ENCODE results near the gene OR2V2.
"Not testable (repeated sequence)": the region's sequence is repeated elsewhere in the genome, so short reads cannot be mapped to it uniquely, and the experiment has no call there.

The OR2V2 gene, protein sequence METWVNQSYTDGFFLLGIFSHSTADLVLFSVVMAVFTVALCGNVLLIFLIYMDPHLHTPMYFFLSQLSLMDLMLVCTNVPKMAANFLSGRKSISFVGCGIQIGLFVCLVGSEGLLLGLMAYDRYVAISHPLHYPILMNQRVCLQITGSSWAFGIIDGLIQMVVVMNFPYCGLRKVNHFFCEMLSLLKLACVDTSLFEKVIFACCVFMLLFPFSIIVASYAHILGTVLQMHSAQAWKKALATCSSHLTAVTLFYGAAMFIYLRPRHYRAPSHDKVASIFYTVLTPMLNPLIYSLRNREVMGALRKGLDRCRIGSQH

DNA sequence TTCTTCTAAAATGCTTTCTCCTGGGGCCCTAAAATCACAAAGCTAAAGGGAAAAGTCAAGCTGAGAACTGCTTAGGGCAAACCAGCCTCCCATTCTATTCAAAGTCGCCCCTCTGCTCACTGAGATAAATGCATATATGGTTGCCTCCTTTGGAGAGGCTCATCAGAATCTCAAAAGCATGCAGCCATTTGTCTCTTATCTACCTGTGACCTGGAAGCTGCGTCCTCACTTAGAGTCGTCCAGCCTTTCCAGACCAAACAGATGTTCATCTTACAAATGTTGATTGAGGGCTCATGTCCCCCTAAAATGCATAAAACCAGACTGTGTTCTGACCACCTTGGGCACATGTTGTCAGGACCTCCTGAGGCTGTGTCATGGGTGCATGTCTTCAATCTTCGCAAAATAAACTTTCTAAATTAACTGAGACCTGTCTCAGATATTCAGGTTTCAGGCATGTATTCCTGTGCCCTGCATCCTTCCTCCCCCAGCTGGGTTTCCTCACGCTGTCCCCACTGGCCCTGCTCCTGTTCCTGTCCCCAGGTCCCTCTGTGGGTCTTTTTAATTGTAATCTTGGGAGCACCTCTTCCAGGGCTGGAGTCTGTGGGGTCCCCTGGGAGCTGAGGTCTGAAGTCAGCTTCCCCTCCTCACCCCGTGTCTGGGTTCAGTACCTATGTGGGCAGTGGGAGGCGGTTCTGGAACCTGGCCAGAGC lies at the start of gene OR2V2:
OR2V2 (plus strand) TSS at position 660 of the 710 bp plus-strand sequence. CDS start 7,357 bp downstream, outside the sequence.
- not testable (repeated sequence) for DNase-seq (ENCODE audit: low read depth in 2 of 2)

DNA sequence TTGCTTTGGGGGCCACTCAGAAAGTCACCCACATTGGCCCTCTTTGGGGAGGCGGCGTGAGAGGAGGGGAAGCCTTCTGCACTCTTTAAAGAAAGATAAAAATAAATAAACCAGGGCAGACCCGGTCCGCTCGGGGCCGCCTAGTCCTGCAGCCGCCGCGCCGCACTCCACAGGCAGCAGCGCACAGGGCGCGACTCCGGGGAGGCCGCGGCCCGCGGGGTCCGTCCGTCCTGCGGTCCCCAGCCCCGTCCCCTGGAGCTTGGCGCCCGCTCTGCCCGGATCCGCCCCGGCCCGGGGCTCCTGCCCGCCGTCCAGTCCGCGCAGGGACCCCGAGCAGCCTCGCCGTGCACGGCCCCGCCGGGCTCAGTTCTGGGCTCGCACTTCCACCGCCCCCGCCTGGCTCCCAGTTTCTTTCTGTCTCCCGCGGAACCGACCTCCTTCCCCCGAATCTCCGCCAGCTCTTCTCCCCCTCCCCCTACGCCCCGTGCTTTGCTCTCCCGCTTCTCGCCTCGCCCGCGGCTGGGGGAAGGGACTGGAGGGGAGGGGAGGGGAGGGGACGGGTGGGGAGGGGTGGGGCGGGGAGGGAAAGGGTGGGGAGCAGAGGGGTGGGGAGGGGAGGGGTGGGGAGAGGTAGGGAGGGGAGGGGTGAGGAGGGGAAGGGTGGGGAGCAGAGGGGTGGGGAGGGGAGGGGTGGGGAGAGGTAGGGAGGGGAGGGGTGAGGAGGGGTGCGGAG lies 49.5 kb upstream of the OR2V2 start:
- DNase-seq (ENCODE audit: low read depth in 2 of 2): not testable (repeated sequence)

DNA sequence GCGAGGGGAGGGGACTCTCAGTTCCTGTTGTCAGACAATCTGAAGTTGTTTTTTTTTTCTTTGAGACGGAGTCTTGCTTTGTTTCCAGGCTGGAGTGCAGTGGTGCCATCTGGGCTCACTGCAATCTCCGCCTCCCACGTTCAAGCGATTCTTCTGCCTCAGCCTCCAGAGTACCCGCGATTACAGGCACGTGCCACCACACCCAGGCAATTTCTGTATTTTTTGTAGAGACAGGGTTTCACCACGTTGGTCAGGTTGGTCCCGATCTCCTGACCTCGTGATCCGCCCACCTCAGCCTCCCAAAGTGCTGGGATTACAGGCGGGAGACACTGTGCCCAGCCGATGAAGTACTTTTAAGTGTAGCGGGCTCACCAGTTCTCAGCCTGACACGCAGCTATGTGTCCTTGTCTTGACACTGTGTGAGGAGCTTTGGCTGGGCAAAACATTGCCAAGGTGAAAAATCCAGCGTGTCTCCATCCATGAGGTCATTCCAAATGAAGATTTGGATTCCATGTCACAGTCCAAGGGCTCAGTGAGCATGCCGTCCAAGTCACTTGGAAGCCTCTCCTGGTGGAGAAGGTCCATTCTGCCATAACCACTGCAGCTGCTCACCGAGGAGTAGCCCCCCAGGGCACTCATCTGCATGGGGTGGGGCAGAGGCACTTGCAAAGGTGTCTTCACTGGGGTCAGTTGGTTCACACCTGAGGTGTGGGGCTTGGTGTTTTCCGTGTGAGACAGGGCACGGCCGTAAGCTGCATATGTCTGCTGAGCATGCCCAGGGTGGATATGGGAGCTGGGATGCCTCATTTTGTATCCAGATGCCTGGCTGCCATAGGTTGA lies 48.4 kb upstream of the OR2V2 start:
- no peak for DNase-seq (ENCODE audit: low read depth in 2 of 2)

DNA sequence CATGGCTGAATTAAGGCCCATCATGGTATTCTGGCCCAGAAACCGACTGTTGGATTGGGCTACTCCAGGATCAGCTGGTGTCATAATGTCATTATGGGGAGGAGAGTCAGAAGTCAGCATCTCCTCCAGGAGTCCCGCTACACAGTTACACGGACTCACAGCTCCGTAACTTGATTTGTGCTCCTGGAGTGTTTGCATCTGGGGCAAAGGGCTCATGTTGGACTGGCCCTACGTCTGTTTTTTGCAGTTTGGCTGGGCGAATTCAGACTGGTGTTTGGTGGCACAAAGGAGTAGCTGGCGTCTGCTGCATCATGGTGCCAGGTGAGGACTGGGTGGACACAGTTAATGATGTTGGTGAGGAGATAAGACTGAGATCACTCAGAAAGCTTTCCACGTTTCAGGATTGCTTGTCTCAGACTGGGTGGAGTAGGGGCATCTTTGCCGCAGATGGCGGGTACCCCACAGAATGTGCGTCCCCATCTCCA lies 47.7 kb upstream of the OR2V2 start:
- no peak for DNase-seq (ENCODE audit: low read depth in 2 of 2)

DNA sequence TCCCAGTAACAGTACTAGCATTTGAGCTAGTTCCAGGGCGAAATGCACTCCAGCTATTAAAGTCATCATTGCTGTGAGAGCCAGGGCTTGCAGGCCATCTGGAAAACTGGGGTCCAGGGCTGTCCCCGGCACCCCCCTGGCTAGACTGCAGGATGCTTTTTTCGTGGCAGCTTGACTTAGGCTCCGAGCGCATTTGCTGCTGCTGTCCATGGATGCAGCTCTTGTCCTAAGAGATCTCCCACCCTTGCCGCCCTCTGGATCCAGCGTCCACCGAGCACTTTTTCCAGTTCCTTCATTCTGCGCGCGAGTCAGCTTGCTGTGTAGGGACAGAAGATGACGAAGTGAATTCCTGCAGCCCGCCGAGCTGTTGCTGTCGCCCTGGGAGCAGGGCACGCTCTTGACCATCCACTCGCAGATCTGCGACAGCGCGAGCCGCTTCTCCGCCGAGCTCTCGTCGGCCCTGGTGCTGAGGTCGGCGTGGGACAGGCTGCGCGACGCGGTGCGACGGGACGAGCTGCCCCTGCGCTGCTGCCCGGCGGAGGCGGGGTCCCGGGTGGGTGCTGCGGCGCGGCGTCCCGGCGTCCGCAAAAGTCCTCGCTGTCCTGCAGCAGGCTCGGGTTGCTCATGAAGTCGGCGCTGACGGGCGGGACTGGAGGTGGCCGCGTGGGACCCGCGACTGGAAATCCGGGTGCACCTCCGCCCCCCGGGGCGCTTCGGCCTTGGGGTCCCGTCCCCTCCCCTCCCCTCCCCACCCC lies 47.1 kb upstream of the OR2V2 start:
- DNase-seq (ENCODE audit: low read depth in 2 of 2): no peak

DNA sequence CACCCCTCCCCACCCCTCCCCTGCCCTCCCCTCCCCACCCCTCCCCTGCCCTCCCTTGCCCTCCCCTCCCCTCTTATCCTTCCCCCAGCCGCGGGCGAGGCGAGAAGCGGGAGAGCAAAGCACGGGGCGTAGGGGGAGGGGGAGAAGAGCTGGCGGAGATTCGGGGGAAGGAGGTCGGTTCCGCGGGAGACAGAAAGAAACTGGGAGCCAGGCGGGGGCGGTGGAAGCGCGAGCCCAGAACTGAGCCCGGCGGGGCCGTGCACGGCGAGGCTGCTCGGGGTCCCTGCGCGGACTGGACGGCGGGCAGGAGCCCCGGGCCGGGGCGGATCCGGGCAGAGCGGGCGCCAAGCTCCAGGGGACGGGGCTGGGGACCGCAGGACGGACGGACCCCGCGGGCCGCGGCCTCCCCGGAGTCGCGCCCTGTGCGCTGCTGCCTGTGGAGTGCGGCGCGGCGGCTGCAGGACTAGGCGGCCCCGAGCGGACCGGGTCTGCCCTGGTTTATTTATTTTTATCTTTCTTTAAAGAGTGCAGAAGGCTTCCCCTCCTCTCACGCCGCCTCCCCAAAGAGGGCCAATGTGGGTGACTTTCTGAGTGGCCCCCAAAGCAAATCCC lies 46.2 kb upstream of the OR2V2 start:
- DNase-seq (ENCODE audit: low read depth in 2 of 2): not testable (repeated sequence)

DNA sequence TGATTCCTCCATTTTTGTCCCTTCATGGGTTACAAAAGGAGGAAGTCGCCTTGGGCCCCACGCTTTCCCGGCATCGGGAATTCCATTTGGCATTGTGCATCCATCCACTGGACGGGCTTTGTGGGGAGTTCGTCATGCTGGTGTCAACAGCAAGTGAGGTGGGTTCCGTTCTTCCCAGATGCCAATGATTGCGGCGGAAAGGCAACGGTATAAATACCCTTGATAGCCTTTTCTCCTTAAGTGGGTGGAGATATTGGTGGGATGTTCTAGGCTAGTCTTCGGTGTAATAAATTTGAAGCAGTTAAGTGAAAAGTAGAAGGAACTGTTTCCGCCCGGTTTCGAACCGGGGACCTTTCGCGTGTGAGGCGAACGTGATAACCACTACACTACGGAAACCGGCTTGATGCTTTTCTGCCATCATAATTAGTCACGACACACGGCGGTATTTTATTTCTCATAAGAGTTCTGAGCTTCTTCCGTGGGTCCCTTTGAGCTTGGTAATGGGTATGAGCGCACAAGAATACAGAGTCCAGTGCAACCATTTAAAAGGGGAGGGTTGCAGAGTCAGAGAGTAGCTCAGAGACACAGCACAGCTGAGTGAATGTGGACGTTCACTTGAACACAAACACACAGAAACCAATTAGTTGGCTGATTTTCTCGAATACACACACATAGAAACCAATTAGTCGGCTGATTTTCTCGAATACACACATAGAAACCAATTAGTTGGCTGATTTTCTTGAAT lies 45.3 kb upstream of the OR2V2 start:
- not testable (repeated sequence) for DNase-seq (ENCODE audit: low read depth in 2 of 2)

DNA sequence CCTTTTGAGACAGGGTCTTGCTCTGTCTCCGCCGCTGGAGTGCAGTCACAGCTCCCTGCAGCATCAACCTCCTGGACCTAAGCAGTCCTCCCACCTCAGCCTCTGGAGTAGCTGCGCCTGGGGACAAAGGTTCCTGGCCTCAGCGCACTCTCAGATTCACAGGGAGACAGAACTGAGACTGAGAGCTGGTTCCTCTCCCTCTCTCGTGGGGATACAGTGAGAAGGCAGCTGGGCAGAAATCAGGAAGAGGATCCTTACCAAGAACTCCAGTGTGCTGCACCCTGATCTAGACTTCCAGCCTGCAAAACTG lies 43.2 kb upstream of the OR2V2 start:
- DNase-seq (ENCODE audit: low read depth in 2 of 2): not testable (repeated sequence)

DNA sequence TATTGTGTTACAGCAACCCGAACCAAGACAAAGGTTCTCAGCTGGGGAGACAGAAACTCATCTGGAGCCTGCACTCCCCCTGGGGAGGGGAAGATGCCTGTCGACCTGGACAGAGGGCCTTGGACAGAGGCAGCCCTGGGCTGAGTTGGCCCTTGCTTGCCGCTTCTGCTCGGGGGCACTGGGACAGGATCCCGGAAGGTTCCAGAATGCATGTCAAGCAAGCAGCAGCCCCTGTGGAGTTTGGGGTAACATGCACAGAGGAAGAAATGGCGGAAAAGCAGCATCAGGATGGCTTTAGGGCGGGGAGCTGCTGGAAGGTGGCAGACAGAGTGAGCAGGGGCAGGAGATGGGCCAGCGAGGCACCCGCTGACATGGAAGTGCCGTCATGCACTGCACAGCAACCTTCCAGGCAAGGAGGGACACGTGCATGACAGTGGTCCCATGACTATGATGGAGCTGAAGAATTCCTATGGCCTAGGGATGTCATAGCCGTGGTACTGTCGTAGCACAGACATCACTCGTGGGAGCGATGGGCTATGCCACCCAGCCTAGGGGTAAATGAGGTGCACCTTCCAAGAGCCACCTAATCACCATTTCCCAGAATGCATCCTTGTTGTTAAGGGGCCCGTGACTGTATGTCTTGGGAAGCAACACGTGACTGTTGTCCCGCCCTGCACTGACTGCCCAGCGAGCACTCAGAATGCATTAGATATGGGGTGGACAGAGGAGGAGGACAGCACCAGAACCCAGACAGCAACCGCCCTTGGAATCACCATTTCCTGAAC lies 42.6 kb upstream of the OR2V2 start:
- DNase-seq (ENCODE audit: low read depth in 2 of 2): not testable (repeated sequence)

DNA sequence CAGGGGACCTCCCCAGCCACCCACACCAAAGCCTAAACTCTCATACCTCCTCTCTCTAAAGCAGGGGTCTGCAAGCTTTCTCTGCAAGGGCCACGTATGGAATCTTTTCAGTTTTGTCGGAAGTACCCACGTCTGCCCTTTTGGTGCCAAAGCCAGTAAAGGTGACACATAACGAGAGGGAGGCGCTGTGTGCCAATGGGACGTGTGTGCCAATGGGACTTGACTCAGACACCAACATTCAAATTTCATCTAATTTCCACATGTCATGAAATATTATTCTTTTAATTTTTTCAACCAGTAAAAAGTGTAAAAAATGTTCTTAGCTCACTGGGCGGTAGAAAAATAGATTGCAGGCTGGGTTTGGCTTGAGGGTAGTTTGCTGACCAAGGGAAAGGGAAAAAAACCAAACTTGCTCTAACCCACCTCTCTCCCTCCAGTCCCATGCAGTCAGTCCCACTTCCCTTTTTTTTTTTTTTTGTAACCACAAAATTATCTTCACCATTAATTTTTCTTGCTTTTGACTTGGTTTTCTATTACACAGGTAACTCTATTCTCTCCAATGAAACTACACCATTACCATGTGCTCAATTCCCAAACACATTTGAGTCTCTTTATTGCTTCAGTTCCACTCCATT lies 41.9 kb upstream of the OR2V2 start:
- DNase-seq (ENCODE audit: low read depth in 2 of 2): no peak

DNA sequence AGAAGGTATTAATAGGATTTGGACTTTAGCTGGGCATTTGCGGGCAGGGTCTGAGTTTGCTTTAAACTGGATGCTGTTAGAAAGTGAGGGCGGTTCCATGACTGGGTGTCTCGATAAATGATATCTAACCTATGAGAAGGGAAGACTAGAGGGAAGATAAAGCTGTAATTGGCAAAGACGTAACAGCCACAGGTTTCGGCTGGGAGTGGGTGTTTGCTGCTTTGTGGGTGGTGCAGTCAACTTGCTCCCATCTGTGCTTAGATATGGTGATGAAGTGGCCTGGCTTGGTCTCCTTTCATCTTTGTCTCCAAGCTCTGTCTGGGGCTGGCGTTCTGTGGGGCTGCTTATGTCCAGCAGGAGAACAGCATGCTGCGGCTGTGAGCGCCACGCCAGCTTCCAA lies 39.7 kb upstream of the OR2V2 start:
- DNase-seq (ENCODE audit: low read depth in 2 of 2): no peak

DNA sequence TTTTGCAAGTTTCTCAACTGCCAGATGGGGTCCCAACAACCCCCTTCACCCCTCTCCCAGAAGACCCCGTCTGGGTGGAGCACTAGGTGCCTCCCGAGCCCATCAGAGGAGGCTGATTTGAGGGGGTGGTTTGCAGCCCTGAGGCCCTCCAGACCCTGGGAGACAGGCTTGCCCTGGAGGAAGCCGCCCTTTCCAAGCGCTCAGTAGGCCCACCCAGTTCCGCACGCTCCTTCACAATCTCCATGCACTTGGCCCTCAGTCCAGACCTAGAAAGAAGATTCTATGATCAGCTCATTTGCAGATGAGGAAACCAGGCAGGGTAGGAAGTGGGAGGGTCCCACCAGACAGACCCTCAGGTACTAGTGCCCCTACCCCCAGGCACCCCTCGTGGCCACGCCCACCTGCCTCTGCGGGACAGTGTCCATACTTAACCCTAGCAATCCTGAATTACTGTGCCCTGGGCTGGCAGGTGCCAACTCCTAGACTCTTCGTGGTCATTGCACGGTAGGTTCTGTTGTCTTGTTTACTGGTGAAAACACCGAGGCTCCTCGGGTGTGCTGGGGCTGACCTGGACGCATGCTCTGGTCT lies 38.7 kb upstream of the OR2V2 start:
- DNase-seq (ENCODE audit: low read depth in 2 of 2): no peak

DNA sequence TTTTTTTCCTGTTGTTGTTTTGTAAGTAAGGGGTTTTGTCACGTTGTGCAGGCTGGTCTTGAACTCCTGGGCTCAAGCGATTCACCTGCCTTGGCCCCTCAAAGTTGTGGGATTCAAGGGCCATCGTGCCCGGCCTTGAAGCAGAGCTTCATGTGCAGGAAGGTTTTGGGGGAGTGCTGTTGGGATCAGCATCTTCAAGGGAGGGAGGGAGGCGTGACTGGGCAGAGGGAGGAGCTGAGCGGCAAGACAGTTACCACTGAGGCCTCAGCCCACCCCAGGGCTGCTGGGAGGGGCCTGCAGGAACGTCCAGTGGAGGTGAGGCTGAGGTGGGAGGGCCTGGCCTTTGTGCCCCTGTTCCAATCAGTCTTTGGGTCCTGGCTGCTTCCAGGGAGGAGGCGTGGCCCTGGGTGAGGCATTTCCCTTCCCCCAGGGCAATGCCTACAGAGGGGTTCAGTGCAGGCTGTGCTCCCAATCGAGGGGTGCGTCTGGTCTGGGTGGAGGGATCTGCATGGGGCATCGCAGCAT lies 37.8 kb upstream of the OR2V2 start:
- no peak for DNase-seq (ENCODE audit: low read depth in 2 of 2)

DNA sequence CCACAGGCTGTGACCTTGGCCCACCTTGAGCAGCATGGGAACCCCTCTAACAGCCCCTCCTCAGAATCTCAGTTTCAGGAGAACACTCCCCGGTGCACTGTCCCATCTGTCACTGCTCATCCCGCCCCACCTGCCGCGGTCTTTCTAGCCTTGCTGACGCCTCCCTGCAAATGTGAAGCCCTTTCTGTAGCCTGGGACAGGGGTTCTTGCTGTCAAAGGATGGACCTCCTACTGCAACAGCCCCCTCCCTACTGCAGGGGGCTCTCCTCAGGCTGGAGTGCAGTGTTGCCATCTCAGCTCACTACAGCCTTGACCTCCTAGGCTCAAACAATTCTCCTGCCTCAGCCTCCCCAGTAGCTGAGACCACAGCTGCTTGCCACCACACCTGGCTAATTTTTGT lies 36.4 kb upstream of the OR2V2 start:
- DNase-seq (ENCODE audit: low read depth in 2 of 2): no peak

DNA sequence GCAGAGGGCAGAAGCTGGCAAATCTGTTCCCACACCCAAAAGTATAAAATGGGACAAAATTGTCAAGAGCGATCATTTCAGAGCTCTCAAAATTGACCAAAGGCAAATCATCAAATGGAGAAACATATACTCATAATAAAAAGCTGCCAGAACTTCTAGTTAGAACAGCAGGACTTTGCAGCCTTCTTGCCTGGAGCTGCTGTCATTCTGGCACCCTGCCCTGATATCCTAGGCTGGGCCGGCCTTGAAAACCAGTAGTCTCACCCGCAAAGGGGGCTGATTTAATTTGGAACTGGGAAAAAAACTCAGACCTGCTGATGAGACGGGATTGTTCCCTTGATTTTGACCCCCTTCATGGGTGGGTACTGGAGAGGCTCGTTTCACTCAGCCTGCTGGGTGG lies 34.9 kb upstream of the OR2V2 start:
- DNase-seq (ENCODE audit: low read depth in 2 of 2): no peak

DNA sequence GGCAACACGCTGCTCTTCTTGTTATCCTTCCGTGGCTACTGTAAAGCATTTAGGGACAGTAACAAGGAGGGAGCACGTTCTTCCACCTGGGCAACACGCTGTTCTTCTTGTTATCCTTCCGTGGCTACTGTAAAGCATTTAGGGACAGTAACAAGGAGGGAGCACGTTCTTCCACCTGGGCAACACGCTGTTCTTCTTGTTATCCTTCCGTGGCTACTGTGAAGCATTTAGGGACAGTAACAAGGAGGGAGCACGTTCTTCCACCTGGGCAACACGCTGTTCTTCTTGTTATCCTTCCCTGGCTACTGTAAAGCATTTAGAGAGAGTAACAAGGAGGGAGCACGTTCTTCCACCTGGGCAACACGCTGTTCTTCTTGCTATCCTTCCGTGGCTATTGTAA lies 33.8 kb upstream of the OR2V2 start:
- not testable (repeated sequence) for DNase-seq (ENCODE audit: low read depth in 2 of 2)

DNA sequence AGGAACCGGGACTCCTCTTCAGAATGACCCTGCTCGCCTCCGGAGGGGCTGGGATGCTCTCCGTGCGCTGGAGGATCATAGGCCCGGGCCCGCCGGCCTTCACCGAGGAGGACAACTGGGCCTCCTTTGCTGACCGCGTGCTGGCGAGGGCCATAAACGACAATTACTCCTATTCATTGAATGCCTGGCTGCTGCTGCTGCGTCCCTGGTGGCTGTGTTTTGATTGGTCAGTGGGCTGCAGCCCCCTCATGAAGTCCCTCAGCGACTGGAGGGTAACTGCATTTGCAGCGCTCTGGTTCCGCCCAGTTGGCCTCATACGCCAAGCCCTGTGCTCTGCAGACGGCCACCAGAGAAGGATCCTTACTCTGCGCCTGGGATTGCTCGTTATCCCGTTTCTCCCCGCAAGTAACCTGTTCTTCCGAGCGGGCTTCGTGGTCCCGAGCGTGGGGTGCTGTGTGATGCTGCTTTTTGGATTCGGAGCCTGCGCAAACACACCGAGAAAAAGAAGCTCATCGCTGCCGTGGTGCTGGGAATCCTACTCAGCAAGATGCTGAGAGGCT lies 33.0 kb upstream of the OR2V2 start:
- DNase-seq (ENCODE audit: low read depth in 2 of 2): no peak

Measured in stimulated activated CD8-positive, alpha-beta memory T cell treated with anti-CD3 and anti-CD28 coated beads, Interleukin-15, amount 100 ng/mL, for 48 hours (primary cell).